MCF 10A (cell line): ENCODE measurements around the gene PPP4R3A. TPM values are rescaled to one million over a fixed set of nuclear protein-coding genes. Genes with fewer than 3 reads are reported as not detected.
"Not testable (repeated sequence)": the region's sequence is repeated elsewhere in the genome, so short reads cannot be mapped to it uniquely, and the experiment has no call there.

Experiments
- BruUV-seq: library from RNA; stranded (reverse); fragments of 400-500 nt; replicated peaks from 2 replicates; lab custom pipeline; 2021; lab: Mats Ljungman, UMichigan
- CTCF ChIA-PET: fragments of 300-600 bp; sonication (Branson Sonifier 250); formaldehyde crosslinking; extraction: SDS; loops from one replicate; lab custom pipeline; 2021; ENCODE audit warnings: antibody characterized with exemption, inconsistent platforms; lab: Yijun Ruan, JAX
- POLR2A ChIA-PET: fragments of 300-600, 350-650 bp; sonication (Branson Sonifier 250); formaldehyde crosslinking; extraction: SDS; loops from one replicate; lab custom pipeline; 2020; ENCODE audit warnings: antibody characterized with exemption, inconsistent platforms; lab: Yijun Ruan, JAX
- DNase-seq: peaks from one replicate; pipeline ENCODE4 v3.0.0-alpha.2; 2018; ENCODE audit not compliant: unreplicated experiment
- H3K27ac Mint-ChIP-seq: one replicate; pipeline ENCODE4 v1.8.0; 2022; ENCODE audit warnings: mild to moderate bottlenecking, low read depth, mixed read lengths; ENCODE audit not compliant: unreplicated experiment
- H3K27me3 Mint-ChIP-seq: one replicate; pipeline ENCODE4 v1.8.0; 2022; ENCODE audit warnings: mixed read lengths; ENCODE audit not compliant: insufficient read depth, unreplicated experiment
- H3K36me3 Mint-ChIP-seq: one replicate; pipeline ENCODE4 v1.8.0; 2022; ENCODE audit warnings: mild to moderate bottlenecking, moderate library complexity, mixed read lengths; ENCODE audit not compliant: insufficient read depth, unreplicated experiment
- H3K4me1 Mint-ChIP-seq: one replicate; pipeline ENCODE4 v1.8.0; 2022; ENCODE audit warnings: mixed read lengths; ENCODE audit not compliant: insufficient read depth, unreplicated experiment
- H3K4me3 Mint-ChIP-seq: one replicate; pipeline ENCODE4 v1.8.0; 2022; ENCODE audit warnings: mild to moderate bottlenecking, moderate library complexity, mixed read lengths; ENCODE audit not compliant: unreplicated experiment
- H3K9me3 Mint-ChIP-seq: one replicate; pipeline ENCODE4 v1.8.0; 2022; ENCODE audit warnings: mixed read lengths; ENCODE audit not compliant: unreplicated experiment
- intact Hi-C: fragments of 100-400 bp; cut with micrococcal nuclease; formaldehyde crosslinking; loops from 2 replicates; pipeline ENCODE4 v1.14.1; 2022
- total RNA-seq: library from RNA; stranded (reverse); gene quantifications from 2 replicates; pipeline ENCODE4 v1.2.3, GENCODE V29; 2022
- TF ChIP-seq, protein P1 (sequence below): fragments of 200-600 bp; IDR thresholded peaks from one replicate; pipeline ENCODE4 v1.8.0; 2022; ENCODE audit warnings: antibody characterized with exemption, mild to moderate bottlenecking; ENCODE audit not compliant: unreplicated experiment

The PPP4R3A gene
- total RNA-seq, 1 experiment from 2014 or later = 104 TPM

DNA sequence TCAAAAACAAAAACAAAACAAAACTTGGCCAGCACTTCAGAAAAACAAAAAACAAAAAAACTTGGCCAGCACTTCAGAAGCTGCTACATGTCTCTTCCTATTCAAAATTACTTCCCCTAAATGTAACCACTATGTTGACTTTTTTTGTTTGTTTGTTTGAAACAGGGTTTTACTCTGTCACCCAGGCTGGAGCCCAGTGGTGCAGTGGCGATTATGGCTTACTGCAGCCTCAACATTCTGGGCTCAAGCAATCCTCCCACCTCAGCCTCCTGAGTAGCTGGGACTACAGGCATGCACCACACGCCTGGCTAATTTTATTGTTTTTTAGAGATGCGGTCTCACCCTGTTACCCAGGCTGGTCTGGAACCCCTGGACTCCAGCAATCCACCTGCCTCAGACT, 38.0 kb upstream of the PPP4R3A start:
- no peak overlapping the region for H3K27ac Mint-ChIP-seq
- no peak for DNase-seq
- no TSS peak for BruUV-seq
- no peaks in the 10 kb centered on the region for H3K27me3 Mint-ChIP-seq
- no peaks in the 10 kb centered on the region for H3K4me1 Mint-ChIP-seq
- TF ChIP-seq, protein P1, sequence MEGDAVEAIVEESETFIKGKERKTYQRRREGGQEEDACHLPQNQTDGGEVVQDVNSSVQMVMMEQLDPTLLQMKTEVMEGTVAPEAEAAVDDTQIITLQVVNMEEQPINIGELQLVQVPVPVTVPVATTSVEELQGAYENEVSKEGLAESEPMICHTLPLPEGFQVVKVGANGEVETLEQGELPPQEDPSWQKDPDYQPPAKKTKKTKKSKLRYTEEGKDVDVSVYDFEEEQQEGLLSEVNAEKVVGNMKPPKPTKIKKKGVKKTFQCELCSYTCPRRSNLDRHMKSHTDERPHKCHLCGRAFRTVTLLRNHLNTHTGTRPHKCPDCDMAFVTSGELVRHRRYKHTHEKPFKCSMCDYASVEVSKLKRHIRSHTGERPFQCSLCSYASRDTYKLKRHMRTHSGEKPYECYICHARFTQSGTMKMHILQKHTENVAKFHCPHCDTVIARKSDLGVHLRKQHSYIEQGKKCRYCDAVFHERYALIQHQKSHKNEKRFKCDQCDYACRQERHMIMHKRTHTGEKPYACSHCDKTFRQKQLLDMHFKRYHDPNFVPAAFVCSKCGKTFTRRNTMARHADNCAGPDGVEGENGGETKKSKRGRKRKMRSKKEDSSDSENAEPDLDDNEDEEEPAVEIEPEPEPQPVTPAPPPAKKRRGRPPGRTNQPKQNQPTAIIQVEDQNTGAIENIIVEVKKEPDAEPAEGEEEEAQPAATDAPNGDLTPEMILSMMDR = no peak
- no peaks in the 10 kb centered on the region for H3K9me3 Mint-ChIP-seq
- CTCF ChIA-PET = no interaction called here
- POLR2A ChIA-PET = no interaction called here
- no peak overlapping the region for H3K4me3 Mint-ChIP-seq
- H3K36me3 Mint-ChIP-seq = no peaks in the 10 kb centered on the region
- intact Hi-C loops = no loop called here

DNA sequence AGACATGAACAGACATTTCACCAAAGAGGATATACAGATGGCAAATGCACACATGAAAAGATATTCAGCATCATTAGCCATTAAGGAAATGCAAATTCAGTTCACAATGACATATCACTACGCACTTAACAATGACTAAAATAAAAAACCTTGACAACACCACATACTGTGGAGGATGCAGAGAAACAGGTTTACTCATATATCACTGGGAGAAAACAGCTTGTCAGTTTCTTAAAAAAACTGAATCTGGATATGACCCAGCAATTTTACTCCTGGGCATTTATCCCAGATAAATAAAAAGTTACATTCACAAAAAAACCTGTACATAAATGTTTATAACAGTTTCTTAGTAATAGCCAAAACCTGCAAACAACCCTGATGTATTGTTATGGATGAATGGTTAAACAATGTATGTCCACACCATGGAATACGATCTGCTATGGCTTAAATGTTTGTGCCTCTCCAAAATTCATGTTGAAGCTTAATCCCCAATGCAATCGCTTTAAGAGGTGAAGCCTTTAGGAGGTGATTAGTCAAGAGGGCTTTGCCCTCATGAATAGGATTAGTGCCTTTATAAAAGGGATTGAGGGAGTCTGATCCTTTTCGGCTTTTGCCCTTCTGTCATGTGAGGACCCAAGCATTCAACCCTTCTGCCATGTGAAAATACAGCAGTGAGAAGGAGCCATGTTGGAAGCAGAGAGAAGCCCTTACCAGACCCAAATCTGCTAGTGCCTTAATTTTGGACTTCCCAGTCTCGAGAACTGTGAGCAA, 36.0 kb upstream of the PPP4R3A start:
- no TSS peak for BruUV-seq
- Mint-ChIP-seq H3K4me1 (no peaks in the 10 kb centered on the region), H3K4me3 (no peak overlapping the region), H3K9me3 (peaks cover 14% of the 10 kb centered on the region), H3K27me3 (no peaks in the 10 kb centered on the region), H3K36me3 (no peaks in the 10 kb centered on the region), H3K27ac (no peak overlapping the region)
- TF ChIP-seq, protein P1 = no peak
- peak; percentile 35 for DNase-seq
- ChIA-PET CTCF (no interaction called here), POLR2A (no interaction called here)
- intact Hi-C loops = no loop called here

DNA sequence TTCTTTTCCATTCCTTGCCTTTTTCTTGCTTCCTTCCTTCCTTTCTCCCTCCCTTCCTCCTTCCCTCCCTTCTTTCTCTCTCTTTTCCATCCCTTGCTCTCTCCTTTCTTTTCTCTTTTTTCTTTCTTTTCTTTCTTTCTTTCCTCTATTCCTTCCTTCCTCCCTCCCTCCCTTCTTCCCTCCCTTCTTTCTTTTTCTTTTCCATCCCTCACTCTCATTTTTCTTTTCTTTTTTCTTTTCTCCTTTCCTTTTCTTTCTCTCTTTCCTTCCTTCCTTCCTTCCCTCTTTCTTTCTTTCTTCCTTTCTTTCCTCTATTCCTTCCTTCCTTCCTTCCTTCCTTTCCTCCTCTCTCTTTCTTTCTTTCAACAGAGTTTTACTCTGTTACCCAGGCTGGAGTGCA, 35.1 kb upstream of the PPP4R3A start:
- peaks cover 19% of the 10 kb centered on the region for H3K9me3 Mint-ChIP-seq
- intact Hi-C loops = no loop called here
- TF ChIP-seq, protein P1 = no peak
- H3K27ac Mint-ChIP-seq = peak overlapping the region; percentile 16
- no TSS peak for BruUV-seq
- DNase-seq = no peak
- H3K36me3 Mint-ChIP-seq = no peaks in the 10 kb centered on the region
- CTCF ChIA-PET = no interaction called here
- no peaks in the 10 kb centered on the region for H3K27me3 Mint-ChIP-seq
- H3K4me3 Mint-ChIP-seq = no peak overlapping the region
- POLR2A ChIA-PET = interaction anchor here (0.6 kb wide), 1 partner anchor 828 kb away, joined by 3 read pairs; no protein-coding TSS in a partner anchor
- H3K4me1 Mint-ChIP-seq = no peaks in the 10 kb centered on the region

DNA sequence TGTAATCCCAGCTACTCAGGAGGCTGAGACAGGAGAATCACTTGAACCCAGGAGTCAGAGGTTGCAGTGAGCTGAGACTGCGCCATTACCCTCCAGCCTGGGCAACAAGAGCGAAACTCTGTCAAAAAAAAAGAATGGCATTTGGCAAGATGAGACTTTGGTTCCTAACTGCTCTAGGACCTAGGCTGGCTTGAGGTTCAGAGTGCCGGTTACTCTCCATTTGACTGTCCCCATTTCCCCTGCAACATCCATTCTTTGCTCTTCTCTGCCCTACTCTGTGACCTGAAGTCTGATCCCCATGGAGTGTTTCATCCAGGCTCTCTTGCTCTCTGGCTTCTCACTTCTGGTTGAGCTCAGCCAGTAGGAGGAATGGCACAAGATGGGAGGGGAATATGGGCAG, 26.2 kb upstream of the PPP4R3A start:
- H3K4me3 Mint-ChIP-seq = no peak overlapping the region
- H3K27me3 Mint-ChIP-seq = no peaks in the 10 kb centered on the region
- BruUV-seq = no TSS peak
- no peak overlapping the region for H3K27ac Mint-ChIP-seq
- DNase-seq = no peak
- H3K9me3 Mint-ChIP-seq = peaks cover 14% of the 10 kb centered on the region
- ChIA-PET CTCF (no interaction called here), POLR2A (no interaction called here)
- TF ChIP-seq, protein P1 = no peak
- intact Hi-C loops = no loop called here
- H3K36me3 Mint-ChIP-seq = no peaks in the 10 kb centered on the region
- H3K4me1 Mint-ChIP-seq = no peaks in the 10 kb centered on the region

DNA sequence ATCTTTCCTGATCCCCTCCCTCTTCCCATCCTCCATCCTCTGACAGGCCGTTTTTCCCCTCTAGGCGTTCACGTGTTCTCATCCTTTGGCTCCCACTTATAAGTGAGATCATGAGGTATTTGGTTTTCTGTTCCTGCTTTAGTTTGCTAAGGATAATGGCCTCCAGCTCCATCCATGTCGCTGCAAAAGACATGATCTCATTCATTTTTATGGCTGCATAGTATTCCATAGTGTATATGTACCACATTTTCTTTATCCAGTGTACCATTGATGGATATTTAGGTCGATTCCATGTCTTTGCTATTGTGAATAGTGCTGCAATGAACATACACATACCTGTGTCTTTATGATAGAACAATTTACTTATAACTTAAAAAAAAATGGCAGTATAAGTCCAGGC, 23.9 kb upstream of the PPP4R3A start:
- H3K36me3 Mint-ChIP-seq, DNase-seq, H3K27me3 Mint-ChIP-seq, H3K4me1 Mint-ChIP-seq, POLR2A ChIA-PET, intact Hi-C loops, H3K9me3 Mint-ChIP-seq, H3K27ac Mint-ChIP-seq, H3K4me3 Mint-ChIP-seq, BruUV-seq: not testable (repeated sequence)
- CTCF ChIA-PET = interaction anchor here (0.6 kb wide), 1 partner anchor 148 kb away, joined by 4 read pairs; no protein-coding TSS in a partner anchor
